GM18858 (cell line): Measurements from ENCODE around the gene NUTF2.
A peak's percentile ranks its signal among the peaks of the same experiment; 100 is the strongest.
"Not testable (repeated sequence)": the region's sequence is repeated elsewhere in the genome, so short reads cannot be mapped to it uniquely, and the experiment has no call there.

Source experiments
- ATAC-seq: cut with Tn5 transposase; IDR thresholded peaks from one replicate; pipeline ENCODE4 v1.9.1; 2021; ENCODE audit not compliant: unreplicated experiment

The NUTF2 gene

GRCh38 chr16:67862623-67863583 lies 16.2 kb downstream of the NUTF2 start:
- no peak for ATAC-seq

DNA sequence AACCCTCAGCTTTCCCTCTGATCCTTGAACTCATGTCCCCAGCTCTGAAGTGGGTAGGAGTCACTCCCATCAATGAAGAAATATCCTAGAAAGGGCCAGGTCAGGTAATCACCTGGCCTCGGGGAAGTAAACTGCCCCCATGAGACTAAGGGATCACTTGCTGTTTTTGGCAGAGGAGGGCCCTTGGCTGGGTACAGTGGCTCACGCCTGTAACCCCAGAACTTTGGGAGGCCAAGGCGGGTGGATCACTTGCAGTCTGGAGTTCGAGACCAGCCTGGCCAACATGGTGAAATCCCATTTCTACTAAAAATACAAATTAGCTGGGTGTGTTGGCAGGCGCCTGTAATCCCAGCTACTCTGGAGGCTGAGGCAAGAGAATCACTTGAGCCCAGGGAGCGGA lies 17.3 kb downstream of the NUTF2 start:
- not testable (repeated sequence) for ATAC-seq

DNA sequence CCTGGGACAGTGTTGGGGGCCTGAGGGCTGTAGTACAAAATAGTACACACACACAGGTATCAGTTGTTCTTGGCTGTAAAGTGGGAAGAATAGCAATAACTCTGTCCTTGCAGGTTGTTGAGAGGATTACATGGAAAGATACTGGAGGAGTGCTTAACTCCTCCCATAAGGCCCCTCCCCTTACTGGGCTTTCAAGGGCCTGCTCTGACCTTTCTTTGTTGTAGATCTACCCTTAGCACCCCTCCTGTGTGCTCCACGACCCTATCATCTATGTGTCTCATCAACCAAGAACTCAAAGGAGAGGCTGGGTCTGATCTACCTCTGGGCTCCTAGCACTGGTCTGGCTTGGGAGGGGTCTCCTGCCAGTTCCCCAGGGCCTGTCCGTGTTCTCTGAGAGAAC lies 17.9 kb downstream of the NUTF2 start:
- ATAC-seq = no peak

DNA sequence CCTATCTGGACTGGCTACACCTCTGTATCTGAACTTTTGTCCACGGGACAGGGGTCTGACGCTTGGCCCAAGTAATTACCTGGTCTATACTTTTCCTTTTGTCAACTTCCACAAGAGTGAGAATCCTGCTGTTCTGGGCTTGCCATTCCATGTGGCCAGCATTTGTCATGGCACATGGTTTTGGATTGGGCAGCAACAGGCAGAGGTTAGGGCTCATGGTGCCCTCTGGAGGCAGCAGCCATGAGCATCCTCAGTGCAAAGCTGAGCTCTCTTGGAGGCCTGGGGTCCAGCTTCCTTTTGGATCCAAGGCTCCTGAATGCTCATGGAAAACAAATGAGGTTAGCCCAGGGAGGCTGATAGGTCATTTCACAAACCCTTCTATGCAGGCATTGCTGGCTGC lies 18.6 kb downstream of the NUTF2 start:
- ATAC-seq = no peak

GRCh38 chr16:67868290-67868689 lies 21.6 kb downstream of the NUTF2 start:
- no peak for ATAC-seq

- no peak for ATAC-seq
Observed at GRCh38 chr16:67869653-67870052, 22.9 kb downstream of the NUTF2 start.

DNA sequence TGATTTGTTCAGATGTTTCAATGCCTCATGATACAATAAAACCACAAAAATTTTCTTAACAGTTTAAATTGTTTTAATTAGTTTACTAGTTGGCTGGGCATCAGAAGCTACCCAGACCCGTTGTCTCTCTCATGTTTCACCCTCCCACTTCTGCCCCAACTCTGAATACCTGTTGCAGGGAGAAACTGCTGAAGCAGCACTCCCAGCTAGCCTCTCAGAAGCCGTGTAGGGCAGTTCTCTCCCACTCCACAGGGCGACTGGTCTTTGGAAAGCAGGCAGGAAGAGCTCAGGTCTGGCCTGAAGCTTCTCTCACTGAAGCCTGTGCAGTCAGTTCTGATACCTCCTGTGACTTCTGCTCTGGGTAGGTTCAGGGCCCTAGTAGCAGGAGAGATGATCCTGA lies 24.5 kb downstream of the NUTF2 start:
- no peak for ATAC-seq

DNA sequence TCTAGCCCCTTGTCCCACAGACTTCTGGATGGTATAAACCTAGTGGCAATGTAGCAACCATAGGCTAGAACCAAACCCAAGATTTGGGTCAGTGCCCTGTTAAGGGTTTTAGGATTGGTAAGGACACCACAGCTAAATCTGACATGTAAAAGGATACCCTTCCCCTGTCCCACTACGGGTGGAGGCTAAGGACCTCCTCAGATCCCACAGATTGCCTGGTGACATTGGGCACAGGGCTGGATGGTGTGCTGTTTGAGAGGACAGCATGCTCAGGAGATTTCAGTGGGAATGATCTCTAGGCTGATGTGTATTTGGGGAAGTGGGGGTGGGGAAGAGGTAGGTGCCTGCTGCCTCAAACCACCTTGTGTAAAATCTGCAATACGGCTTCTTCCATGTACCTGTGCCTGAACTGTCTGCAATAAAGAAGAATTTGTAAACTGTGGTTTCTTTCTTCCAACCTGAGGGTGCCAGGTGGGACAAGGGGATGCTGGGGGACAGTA lies 25.4 kb downstream of the NUTF2 start:
- no peak for ATAC-seq

DNA sequence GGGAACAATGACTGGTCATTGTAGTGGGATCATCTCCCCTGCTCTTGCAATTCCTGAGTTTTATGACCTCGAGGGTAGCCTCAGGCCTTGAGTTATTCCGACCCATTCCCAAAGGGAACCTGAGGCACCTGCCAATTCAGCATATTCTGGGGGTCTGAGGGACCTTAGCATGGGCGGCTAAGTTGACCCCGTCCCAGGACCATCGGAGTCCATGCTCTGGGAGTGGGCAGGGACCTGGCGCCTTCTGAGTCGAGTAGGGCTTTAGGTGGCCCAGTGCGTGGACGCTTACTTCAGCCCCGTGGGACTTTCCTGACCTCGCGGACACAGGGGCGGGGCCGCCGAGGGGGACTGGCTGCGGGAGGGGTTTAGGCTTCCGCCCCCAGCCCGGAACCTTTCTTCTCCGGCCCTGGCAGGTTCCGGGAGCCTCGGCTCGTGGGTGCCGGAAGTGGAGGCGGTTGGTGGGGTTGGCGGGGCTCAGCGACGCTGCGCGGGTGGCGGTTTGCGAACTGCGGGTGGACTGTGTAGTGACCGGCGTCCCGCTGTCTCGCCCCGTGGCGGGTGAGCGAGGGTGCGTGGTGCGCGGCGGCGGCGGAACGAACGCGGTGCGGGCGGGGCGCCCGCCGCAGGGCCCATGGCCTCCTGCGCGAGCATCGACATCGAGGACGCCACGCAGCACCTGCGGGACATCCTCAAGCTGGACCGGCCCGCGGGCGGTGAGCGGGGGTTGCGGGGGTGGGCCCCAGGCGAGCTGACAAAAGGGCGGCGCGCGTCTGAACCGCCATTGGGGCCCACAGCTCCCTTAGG lies 26.1 kb downstream of the NUTF2 start, which contains the start of gene EDC4:
Gene EDC4, plus strand, starts transcription at position 422 of the 804 bp plus-strand sequence. Its CDS starts 210 bp downstream, at position 632.
- peak; percentile 42 for ATAC-seq

DNA sequence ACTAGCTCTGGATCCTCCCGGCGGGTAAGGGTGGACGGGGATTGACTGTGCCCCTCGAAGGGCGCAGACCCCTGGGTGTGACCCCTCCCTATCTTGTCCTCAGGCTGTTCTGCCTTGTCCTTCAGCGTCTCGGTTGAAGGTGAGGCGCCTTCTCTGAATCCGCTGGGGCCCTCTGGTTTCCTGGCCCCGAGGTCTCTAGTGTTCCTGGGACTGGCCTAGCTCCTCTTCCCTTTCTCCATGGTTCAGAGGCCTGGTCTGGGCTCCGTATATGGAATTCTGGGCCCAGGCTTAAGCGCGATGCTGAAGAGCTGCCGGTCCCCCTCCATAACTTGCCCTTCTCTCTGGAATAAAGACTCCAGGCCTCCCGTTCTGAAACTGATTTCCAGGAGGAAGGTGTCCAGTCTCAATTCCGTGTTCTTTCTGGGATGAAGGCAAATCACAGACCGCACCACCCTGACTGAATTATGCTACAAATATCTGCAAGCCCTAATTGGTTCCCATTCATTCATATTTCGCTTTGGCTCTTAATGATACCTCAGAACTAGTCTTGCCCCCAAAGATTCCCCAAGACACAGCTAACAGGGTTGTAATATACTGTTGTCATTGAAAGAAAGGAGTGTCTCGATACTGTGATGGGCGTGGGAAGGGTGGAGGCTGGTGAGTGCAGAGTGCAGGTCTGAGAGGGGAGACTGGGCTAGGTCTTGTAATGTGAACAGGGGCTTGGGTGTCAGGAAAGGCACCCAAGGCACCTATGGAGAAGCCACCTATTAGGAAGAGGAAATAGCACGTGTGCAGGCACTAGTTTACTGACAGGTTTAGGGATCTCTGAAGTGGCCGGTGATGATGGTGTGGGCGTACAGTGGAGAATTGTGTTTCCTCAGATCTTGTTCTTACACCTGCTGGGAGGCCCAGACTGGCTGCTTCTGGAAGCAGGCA lies 27.0 kb downstream of the NUTF2 start:
- no peak for ATAC-seq

GRCh38 chr16:67874372-67874771 lies 27.6 kb downstream of the NUTF2 start:
- ATAC-seq = no peak

- no peak for ATAC-seq
Observed at GRCh38 chr16:67877064-67877463, 30.3 kb downstream of the NUTF2 start.

GRCh38 chr16:67878232-67878631 lies 31.5 kb downstream of the NUTF2 start:
- no peak for ATAC-seq

DNA sequence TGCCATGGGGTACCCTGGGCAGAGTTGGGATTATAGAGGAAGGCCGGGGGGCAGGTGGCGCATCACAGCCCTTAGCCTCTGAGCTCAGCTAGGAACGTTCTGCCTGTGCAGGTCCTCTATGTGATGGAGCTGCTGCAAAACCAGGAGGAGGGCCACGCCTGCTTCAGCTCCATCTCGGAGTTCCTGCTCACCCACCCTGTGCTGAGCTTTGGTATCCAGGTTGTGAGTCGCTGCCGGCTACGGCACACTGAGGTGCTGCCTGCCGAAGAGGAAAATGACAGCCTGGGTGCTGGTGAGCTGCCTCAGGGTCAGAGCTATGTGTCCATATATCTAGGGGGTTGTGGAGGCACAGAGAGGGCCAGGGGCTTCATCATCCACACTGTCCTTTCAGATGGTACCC lies 32.1 kb downstream of the NUTF2 start:
- ATAC-seq = no peak

- ATAC-seq = no peak
Observed at GRCh38 chr16:67879462-67879861, 32.7 kb downstream of the NUTF2 start.

DNA sequence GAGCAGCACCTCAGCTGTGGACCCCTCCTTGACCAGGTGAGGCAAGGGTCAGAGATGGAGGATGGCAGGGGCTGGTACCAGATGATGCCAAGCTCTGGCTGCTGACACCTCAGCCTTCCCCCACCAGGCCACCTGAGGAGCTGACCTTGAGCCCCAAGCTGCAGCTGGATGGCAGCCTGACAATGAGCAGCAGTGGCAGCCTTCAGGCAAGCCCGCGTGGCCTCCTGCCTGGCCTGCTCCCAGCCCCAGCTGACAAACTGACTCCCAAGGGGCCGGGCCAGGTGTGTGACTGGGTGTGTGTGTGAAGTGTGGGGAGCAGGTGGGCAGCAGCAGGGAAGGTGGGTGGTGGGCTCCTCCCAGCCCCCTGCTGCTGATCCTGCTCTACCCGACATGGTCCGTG lies 33.2 kb downstream of the NUTF2 start:
- ATAC-seq = no peak

DNA sequence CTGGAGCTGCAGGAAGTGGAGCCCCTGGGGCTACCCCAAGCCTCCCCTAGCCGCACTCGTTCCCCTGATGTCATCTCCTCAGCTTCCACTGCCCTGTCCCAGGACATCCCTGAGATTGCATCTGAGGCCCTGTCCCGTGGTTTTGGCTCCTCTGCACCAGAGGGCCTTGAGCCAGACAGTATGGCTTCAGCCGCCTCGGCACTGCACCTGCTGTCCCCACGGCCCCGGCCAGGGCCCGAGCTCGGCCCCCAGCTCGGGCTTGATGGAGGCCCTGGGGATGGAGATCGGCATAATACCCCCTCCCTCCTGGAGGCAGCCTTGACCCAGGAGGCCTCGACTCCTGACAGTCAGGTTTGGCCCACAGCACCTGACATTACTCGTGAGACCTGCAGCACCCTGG lies 33.9 kb downstream of the NUTF2 start:
- no peak for ATAC-seq

- ATAC-seq = no peak
Observed at GRCh38 chr16:67881621-67882161, 35.0 kb downstream of the NUTF2 start.

- no peak for ATAC-seq
Observed at GRCh38 chr16:67882374-67883145, 35.8 kb downstream of the NUTF2 start.
